ENCODE results near the gene VAV1. TPM values are rescaled to one million over a fixed set of nuclear protein-coding genes. Genes with fewer than 3 reads are reported as not detected.

VAV1 gene
- total and polyA plus RNA-seq, 9 of the 15 experiments (the other 6 are each of a cell fraction or from before 2014, with no cell fraction given), result 0.46 to 20.1 (median 11.1) TPM

- TF ChIP-seq ELF1 (tag; IDR thresholded peaks at IDR 0.05), result peak; percentile 50; the same call in 1 of the 2 replicates
- peak; percentile 9 for TF ChIP-seq MEIS2 (IDR thresholded peaks at IDR 0.05; ENCODE audit: partially characterized antibody)
- peak; percentile 38 for TF ChIP-seq CBFA2T3 (IDR thresholded peaks at IDR 0.05)
- peak; percentile 62 for TF ChIP-seq CREM (IDR thresholded peaks at IDR 0.05; ENCODE audit: low read depth)
- TF ChIP-seq FOXJ3 (CRISPR knock-in tag; IDR thresholded peaks at IDR 0.05), result no peak
- TF ChIP-seq ETV5 (CRISPR knock-in tag; IDR thresholded peaks at IDR 0.05; ENCODE audit: low read depth), result peak; percentile 83
- no peak for TF ChIP-seq SMC3 (conservative IDR thresholded peaks at IDR 0.05; ENCODE audit: insufficient read depth, low read depth, low read length)
Measured at GRCh38 chr19:6734096-6734696, 38.3 kb upstream of the VAV1 start (continued).

GRCh38 chr19:6735181-6735911 lies 37.2 kb upstream of the VAV1 start:
- Histone ChIP-seq H3K4me3 (peak overlapping the region; percentile 62), H3K9me3 (replicated peaks; ENCODE audit: control insufficient read depth, insufficient read depth, low read depth, low read length) (no peaks in the 10 kb centered on the region), H4K20me1 (replicated peaks; ENCODE audit: control insufficient read depth, insufficient read depth, low read length) (no peaks in the 10 kb centered on the region), H3K36me3 (ENCODE audit: control insufficient read depth, insufficient read depth, low read length) (peaks cover 3% of the 10 kb centered on the region; the same call in 1 of the 3 replicates), H3K9me1 (ENCODE audit: control insufficient read depth, insufficient read depth, low read length) (no peaks in the 10 kb centered on the region), H3K9ac (ENCODE audit: insufficient read depth in 1 of 2, low read depth in 2 of 2, low read length in 2 of 2) (peak overlapping the region; percentile 84 to 93), H3K27me3 (ENCODE audit: control insufficient read depth in 2 of 2, insufficient read depth in 2 of 2, low read length in 2 of 2) (no peaks in the 10 kb centered on the region), H3K4me1 (replicated peaks in 1 of 2; ENCODE audit: control insufficient read depth in 2 of 2, insufficient read depth in 2 of 2, low read length in 2 of 2) (peaks cover 40 to 79% of the 10 kb centered on the region in 2 experiments), H2AFZ (ENCODE audit: low read depth, low read length) (peak overlapping the region; percentile 88; the same call in 1 of the 2 replicates), H3K27ac (ENCODE audit: extremely low read depth, low read depth, low read length) (peak overlapping the region; percentile 91), H3K4me2 (ENCODE audit: insufficient read depth, low read length) (peak overlapping the region; percentile 92), H3K79me2 (ENCODE audit: control insufficient read depth, insufficient read depth, low read length) (peaks cover 29% of the 10 kb centered on the region)
- DNase-seq (ENCODE audit: extremely low read depth in 1 of 4, low spot score in 3 of 4) (no peak), ATAC-seq (no peak), FAIRE-seq (no peak)
- BruUV-seq (replicated peaks), result no TSS peak
- POLR2A ChIA-PET, result interaction anchor here (0.6 to 1.2 kb wide), 4 partner anchors 10 to 205 kb away, joined by 3 to 4 read pairs (median 4); partner anchors contain the start of genes C3 and TNFSF9
- CTCF ChIA-PET (ENCODE audit: low intra/inter-chr PET ratio), result interaction anchor here (0.6 kb wide), 1 partner anchor 1533 kb away, joined by 3 read pairs; no protein-coding TSS in a partner anchor
- 65% methylated on average over 9 of the region's 15 CpGs for WGBS (ENCODE audit: insufficient coverage, low coverage, missing lambda C conversion rate)
- no peak for TF ChIP-seq ZBTB11 (CRISPR knock-in tag; IDR thresholded peaks at IDR 0.05)
- no peak for TF ChIP-seq MTF1 (CRISPR knock-in tag; IDR thresholded peaks at IDR 0.05; ENCODE audit: borderline replicate concordance)
- TF ChIP-seq ZBTB7A (IDR thresholded peaks at IDR 0.05; ENCODE audit: borderline replicate concordance, control insufficient read depth, low read depth, low read length), result peak; percentile 15; the same call in 1 of the 2 replicates
- in situ Hi-C loops (cut with MboI), result no loop called here
- intact Hi-C loops (cut with micrococcal nuclease), result loop anchor here (5.0 to 10.0 kb wide), 2 partner anchors 103 to 221 kb away; no protein-coding TSS in a partner anchor

All from K562 (cell line).